B cell (primary cell): Measurements from ENCODE around the gene PLD1. TPM values are rescaled to one million over a fixed set of nuclear protein-coding genes. Genes with fewer than 3 reads are reported as not detected.

Experiments used
- ATAC-seq: fragments of 200-7000 bp; cut with Tn5 transposase; one replicate; pipeline ENCODE4 v1.10.0; 2021; ENCODE audit warnings: low read depth, mild to moderate bottlenecking, moderate number of reproducible peaks, moderate library complexity
- CTCF ChIA-PET: fragments of 350-600 bp; sonication (Branson Sonifier 250); formaldehyde crosslinking; loops from one replicate; lab custom pipeline; 2021; ENCODE audit warnings: antibody characterized with exemption, inconsistent platforms; lab: Charles Lee
- POLR2A ChIA-PET: fragments of 350-600 bp; sonication (Branson Sonifier 250); formaldehyde crosslinking; loops from one replicate; lab custom pipeline; 2021; ENCODE audit warnings: antibody characterized with exemption; lab: Charles Lee
- DNase-seq: peaks from one replicate; pipeline ENCODE4 v3.0.0; 2013
- H2AFZ ChIP-seq: 2 replicates; pipeline ENCODE4 v1.6.1; 2012; ENCODE audit warnings: mild to moderate bottlenecking, low read depth, low read length; ENCODE audit not compliant: insufficient read depth, poor library complexity, severe bottlenecking
- H3K27ac ChIP-seq, 2 donors: 1 replicate in 1 of 2; 2 replicates in 1 of 2; pipeline ENCODE4 v1.5.1; 2012 to 2013; ENCODE audit warnings: low read length in 2 of 2, mild to moderate bottlenecking in 2 of 2, moderate library complexity in 1 of 2
- H3K27me3 ChIP-seq, 4 experiments: fragments of 200-600 bp in 1 of 4; sonication (generic) in 1 of 4; replicated peaks in 1 of 4; 1 replicate in 2 of 4; 2 replicates in 2 of 4; pipeline versions ENCODE4 v1.6.1 to v1.7.0; 2013 to 2016; ENCODE audit warnings: low read length in 3 of 4, mild to moderate bottlenecking in 2 of 4, mixed read lengths in 1 of 4, moderate library complexity in 1 of 4; ENCODE audit not compliant: insufficient read depth in 4 of 4, control insufficient read depth in 3 of 4; ENCODE audit errors: control extremely low read depth in 1 of 4
- H3K36me3 ChIP-seq, 2 experiments: replicated peaks in 1 of 2; 1 replicate in 1 of 2; 2 replicates in 1 of 2; pipeline versions ENCODE4 v1.6.1 to v1.7.1; 2013; ENCODE audit warnings: low read length in 1 of 2; ENCODE audit not compliant: insufficient read depth in 2 of 2, control insufficient read depth in 1 of 2; ENCODE audit errors: control extremely low read depth in 1 of 2, extremely low read depth in 1 of 2
- H3K4me1 ChIP-seq, 2 donors: fragments of 200-600 bp in 1 of 2; sonication (generic) in 1 of 2; 1 replicate in 1 of 2; 2 replicates in 1 of 2; pipeline versions ENCODE4 v1.5.1 to v1.6.1; 2013 to 2017; ENCODE audit warnings: low read length in 2 of 2; ENCODE audit not compliant: control insufficient read depth in 2 of 2, insufficient read depth in 2 of 2
- H3K4me2 ChIP-seq: replicated peaks from 2 replicates; pipeline ENCODE3; 2012; ENCODE audit warnings: mild to moderate bottlenecking, low read depth, low read length; ENCODE audit not compliant: poor library complexity, severe bottlenecking
- H3K4me3 ChIP-seq, 5 experiments: fragments of 200-600 bp in 1 of 5; sonication (generic) in 1 of 5; 1 replicate in 3 of 5; 2 replicates in 2 of 5; pipeline versions ENCODE4 v1.5.1 to v1.7.0; 2011 to 2016; ENCODE audit warnings: low read length in 4 of 5, mild to moderate bottlenecking in 4 of 5, low read depth in 2 of 5, control low read depth in 1 of 5, moderate library complexity in 1 of 5; ENCODE audit not compliant: insufficient read depth in 1 of 5; ENCODE audit errors: control extremely low read depth in 1 of 5, extremely low read depth in 1 of 5
- H3K79me2 ChIP-seq: fragments of 200-600 bp; sonication (generic); one replicate; pipeline ENCODE4 v1.6.0; 2016; ENCODE audit warnings: low read length; ENCODE audit not compliant: control insufficient read depth, insufficient read depth
- H3K9ac ChIP-seq: fragments of 200-600 bp; sonication (generic); 2 replicates; pipeline ENCODE4 v1.6.1; 2017; ENCODE audit warnings: mild to moderate bottlenecking, low read length, moderate library complexity
- H3K9me3 ChIP-seq, 3 donors: one replicate each; pipeline versions ENCODE4 v1.6.1 to v1.7.1; 2013; ENCODE audit warnings: low read length in 2 of 3; ENCODE audit not compliant: control insufficient read depth in 2 of 3, insufficient read depth in 1 of 3; ENCODE audit errors: control extremely low read depth in 1 of 3
- H4K20me1 ChIP-seq: 2 replicates; pipeline ENCODE4 v1.6.0; 2012; ENCODE audit warnings: mild to moderate bottlenecking, low read length; ENCODE audit not compliant: insufficient read depth, control insufficient read depth, poor library complexity, severe bottlenecking
- H3K27ac Mint-ChIP-seq: one replicate; pipeline ENCODE4 v1.8.0; 2021; ENCODE audit warnings: mixed read lengths
- H3K27me3 Mint-ChIP-seq: one replicate; pipeline ENCODE4 v1.8.0; 2021; ENCODE audit warnings: mixed read lengths
- H3K4me1 Mint-ChIP-seq: one replicate; pipeline ENCODE4 v1.8.0; 2021; ENCODE audit warnings: mixed read lengths
- H3K4me3 Mint-ChIP-seq: one replicate; pipeline ENCODE4 v1.8.0; 2021; ENCODE audit warnings: mixed read lengths
- H3K9me3 Mint-ChIP-seq: one replicate; pipeline ENCODE4 v1.8.0; 2022; ENCODE audit warnings: mixed read lengths; ENCODE audit not compliant: insufficient read depth
- EZH2 ChIP-seq: IDR thresholded peaks from 2 replicates; pipeline ENCODE4 v1.6.1; 2012; ENCODE audit warnings: borderline replicate concordance, low read depth, mild to moderate bottlenecking, moderate library complexity, low read length; ENCODE audit not compliant: insufficient read depth, poor library complexity, severe bottlenecking
- WGBS: methylation state at CpG from one replicate; pipeline ENCODE4 v1.1.5; 2013; ENCODE audit warnings: missing lambda C conversion rate; ENCODE audit not compliant: insufficient coverage; 5-methylcytosine and 5-hydroxymethylcytosine counted together
- intact Hi-C: fragments of 100-400 bp; cut with micrococcal nuclease; formaldehyde crosslinking; loops from one replicate; pipeline ENCODE4 v1.10.0; 2022
- polyA plus RNA-seq: library from polyadenylated mRNA; depleted of rRNA; stranded (reverse); fragments of >200 nt; gene quantifications from 2 replicates; pipeline ENCODE4 v1.2.3, GENCODE V29; 2012
- total RNA-seq, 2 donors: library from RNA; stranded (reverse); fragments of 120-200 nt in 1 of 2; gene quantifications; 1 replicate in 1 of 2; 2 replicates in 1 of 2; pipeline versions ENCODE4 v1.2.3 to v1.2.4, GENCODE V29; 2013 to 2022
- TF ChIP-seq, protein P1 (sequence below): fragments of 200-600 bp; IDR thresholded peaks from one replicate; pipeline ENCODE4 v1.8.0; 2022; ENCODE audit warnings: antibody characterized with exemption, mild to moderate bottlenecking

Gene PLD1
- total and polyA plus RNA-seq, 2 donors (not counting 1 experiment from before 2014, with no cell fraction given) = 0.24 to 0.52 TPM

DNA sequence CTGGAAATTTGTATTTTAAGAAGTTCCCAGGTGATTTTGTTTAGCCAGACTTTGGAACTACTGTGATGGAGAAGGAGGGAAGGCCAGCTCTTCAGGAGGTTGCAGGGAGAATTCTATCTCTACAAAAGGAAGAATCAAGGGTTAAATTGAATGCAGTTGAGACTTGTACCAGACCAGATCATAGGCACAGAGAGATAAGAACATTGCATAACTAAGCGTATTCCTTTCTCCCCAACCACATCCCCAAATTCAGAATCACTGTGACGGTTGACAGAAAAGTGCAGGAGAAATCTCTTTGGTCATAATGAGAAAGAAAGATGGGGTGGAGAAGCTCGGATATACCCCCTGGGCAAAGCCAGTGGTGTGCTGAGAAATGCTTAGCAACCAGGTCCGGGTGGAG is 7.2 kb downstream of the PLD1 start:
- peaks cover 0 to 2% (median 0%) of the 10 kb centered on the region in 4 experiments for H3K27me3 ChIP-seq
- no peak overlapping the region for H3K27ac ChIP-seq
- no peaks in the 10 kb centered on the region for H3K9me3 ChIP-seq
- ChIA-PET CTCF (no interaction called here), POLR2A (no interaction called here)
- no peak overlapping the region for H3K27ac Mint-ChIP-seq
- no peak overlapping the region for H3K9ac ChIP-seq
- no peak for DNase-seq
- intact Hi-C loops = no loop called here
- no peak overlapping the region for H2AFZ ChIP-seq
- H4K20me1 ChIP-seq = no peaks in the 10 kb centered on the region
- no peaks in the 10 kb centered on the region for H3K79me2 ChIP-seq
- TF ChIP-seq, protein P1, sequence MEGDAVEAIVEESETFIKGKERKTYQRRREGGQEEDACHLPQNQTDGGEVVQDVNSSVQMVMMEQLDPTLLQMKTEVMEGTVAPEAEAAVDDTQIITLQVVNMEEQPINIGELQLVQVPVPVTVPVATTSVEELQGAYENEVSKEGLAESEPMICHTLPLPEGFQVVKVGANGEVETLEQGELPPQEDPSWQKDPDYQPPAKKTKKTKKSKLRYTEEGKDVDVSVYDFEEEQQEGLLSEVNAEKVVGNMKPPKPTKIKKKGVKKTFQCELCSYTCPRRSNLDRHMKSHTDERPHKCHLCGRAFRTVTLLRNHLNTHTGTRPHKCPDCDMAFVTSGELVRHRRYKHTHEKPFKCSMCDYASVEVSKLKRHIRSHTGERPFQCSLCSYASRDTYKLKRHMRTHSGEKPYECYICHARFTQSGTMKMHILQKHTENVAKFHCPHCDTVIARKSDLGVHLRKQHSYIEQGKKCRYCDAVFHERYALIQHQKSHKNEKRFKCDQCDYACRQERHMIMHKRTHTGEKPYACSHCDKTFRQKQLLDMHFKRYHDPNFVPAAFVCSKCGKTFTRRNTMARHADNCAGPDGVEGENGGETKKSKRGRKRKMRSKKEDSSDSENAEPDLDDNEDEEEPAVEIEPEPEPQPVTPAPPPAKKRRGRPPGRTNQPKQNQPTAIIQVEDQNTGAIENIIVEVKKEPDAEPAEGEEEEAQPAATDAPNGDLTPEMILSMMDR = no peak
- TF ChIP-seq EZH2 = no peak
- H3K27me3 Mint-ChIP-seq = peaks cover 4% of the 10 kb centered on the region
- no peak overlapping the region for H3K4me3 ChIP-seq
- H3K4me2 ChIP-seq = no peak overlapping the region
- ATAC-seq = no peak
- no peak overlapping the region for H3K4me3 Mint-ChIP-seq
- no peaks in the 10 kb centered on the region for H3K4me1 Mint-ChIP-seq
- H3K36me3 ChIP-seq = no peaks in the 10 kb centered on the region
- no peaks in the 10 kb centered on the region for H3K9me3 Mint-ChIP-seq
- no peaks in the 10 kb centered on the region for H3K4me1 ChIP-seq
- WGBS = 84% methylated on average over 3 of the region's 4 CpGs

DNA sequence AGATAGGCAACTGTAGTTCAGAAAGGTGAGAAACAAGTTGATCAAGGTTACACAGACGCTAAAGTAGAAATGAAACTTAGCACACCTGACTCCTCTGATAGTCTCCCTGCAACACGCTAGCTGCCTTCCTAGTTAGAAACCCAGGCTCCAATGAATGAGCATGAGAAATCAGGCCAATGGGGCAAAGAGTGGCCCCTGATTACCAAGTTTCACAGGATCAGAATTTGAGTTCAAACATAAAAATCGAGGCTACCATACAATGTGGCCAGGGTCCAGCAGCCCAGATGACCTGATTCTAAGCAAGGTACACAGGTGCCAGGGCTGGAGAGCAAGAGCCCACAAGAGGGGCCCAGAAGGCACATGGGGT is 7.7 kb downstream of the PLD1 start:
- Histone ChIP-seq H3K4me1 (no peaks in the 10 kb centered on the region), H3K27ac (no peak overlapping the region), H3K79me2 (no peaks in the 10 kb centered on the region), H3K27me3 (peaks cover 0 to under 1% (median 0%) of the 10 kb centered on the region in 4 experiments), H2AFZ (no peak overlapping the region), H3K9ac (no peak overlapping the region), H3K9me3 (no peaks in the 10 kb centered on the region), H3K36me3 (no peaks in the 10 kb centered on the region), H3K4me2 (no peak overlapping the region), H3K4me3 (no peak overlapping the region), H4K20me1 (no peaks in the 10 kb centered on the region)
- Mint-ChIP-seq H3K27me3 (no peaks in the 10 kb centered on the region), H3K4me1 (no peaks in the 10 kb centered on the region), H3K27ac (no peak overlapping the region), H3K9me3 (no peaks in the 10 kb centered on the region), H3K4me3 (no peak overlapping the region)
- CTCF ChIA-PET = no interaction called here
- intact Hi-C loops = no loop called here
- ATAC-seq (no peak), DNase-seq (no peak)
- TF ChIP-seq, protein P1 = no peak
- no peak for TF ChIP-seq EZH2
- POLR2A ChIA-PET = no interaction called here
- 92% methylated on average over 2 of the region's 3 CpGs for WGBS
